ENCODE measurements around the gene ACR.
"Not testable (repeated sequence)": the region's sequence is repeated elsewhere in the genome, so short reads cannot be mapped to it uniquely, and the experiment has no call there.

DNA sequence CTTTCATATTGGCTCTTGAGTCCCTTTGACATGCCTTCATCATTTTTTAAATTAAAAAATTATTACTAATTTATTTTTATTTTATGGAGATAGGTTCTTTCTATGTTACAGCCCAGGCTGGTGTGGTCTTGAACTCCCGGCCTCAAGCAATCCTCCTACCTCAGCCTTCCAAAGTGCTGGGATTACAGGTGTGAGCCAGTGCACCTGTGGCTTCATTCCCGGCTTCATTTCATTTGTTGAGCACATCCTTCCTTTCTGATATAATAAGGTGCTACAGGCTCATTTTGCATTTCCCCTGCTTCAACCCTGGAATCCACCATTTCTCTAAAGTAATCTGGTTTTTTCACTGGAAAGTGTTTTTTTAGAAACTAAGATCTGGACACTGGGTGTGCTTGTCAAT is 23.8 kb downstream of the ACR start:
- not testable (repeated sequence) for TF ChIP-seq CTCF (IDR thresholded peaks at IDR 0.05; ENCODE audit: low read depth, low read length, poor library complexity, severe bottlenecking); EZH2phosphoT487 (IDR thresholded peaks at IDR 0.05; ENCODE audit: borderline replicate concordance, low read length)

Measured in DOHH2 (cell line).